ENCODE results near the gene NECAB2. TPM values are rescaled to one million over a fixed set of nuclear protein-coding genes. Genes with fewer than 3 reads are reported as not detected.
"Not testable (repeated sequence)": the region's sequence is repeated elsewhere in the genome, so short reads cannot be mapped to it uniquely, and the experiment has no call there.

Gene NECAB2
- total RNA-seq, 1 donor from 2014 or later, result 1.2 TPM

- Mint-ChIP-seq H3K36me3 (ENCODE audit: low read depth, unreplicated experiment) (no peaks in the 10 kb centered on the region), H3K4me1 (ENCODE audit: unreplicated experiment) (peaks cover 4% of the 10 kb centered on the region), H3K27ac (ENCODE audit: unreplicated experiment) (no peak overlapping the region), H3K4me3 (ENCODE audit: unreplicated experiment) (no peak overlapping the region), H3K9me3 (ENCODE audit: unreplicated experiment) (no peaks in the 10 kb centered on the region), H3K27me3 (ENCODE audit: unreplicated experiment) (peaks cover 7% of the 10 kb centered on the region)
- no peak for TF ChIP-seq CTCF (IDR thresholded peaks at IDR 0.05; ENCODE audit: unreplicated experiment)
- no peak for DNase-seq (ENCODE audit: low spot score)
Observed at GRCh38 chr16:83946781-83947566, 21.1 kb upstream of the NECAB2 start.

DNA sequence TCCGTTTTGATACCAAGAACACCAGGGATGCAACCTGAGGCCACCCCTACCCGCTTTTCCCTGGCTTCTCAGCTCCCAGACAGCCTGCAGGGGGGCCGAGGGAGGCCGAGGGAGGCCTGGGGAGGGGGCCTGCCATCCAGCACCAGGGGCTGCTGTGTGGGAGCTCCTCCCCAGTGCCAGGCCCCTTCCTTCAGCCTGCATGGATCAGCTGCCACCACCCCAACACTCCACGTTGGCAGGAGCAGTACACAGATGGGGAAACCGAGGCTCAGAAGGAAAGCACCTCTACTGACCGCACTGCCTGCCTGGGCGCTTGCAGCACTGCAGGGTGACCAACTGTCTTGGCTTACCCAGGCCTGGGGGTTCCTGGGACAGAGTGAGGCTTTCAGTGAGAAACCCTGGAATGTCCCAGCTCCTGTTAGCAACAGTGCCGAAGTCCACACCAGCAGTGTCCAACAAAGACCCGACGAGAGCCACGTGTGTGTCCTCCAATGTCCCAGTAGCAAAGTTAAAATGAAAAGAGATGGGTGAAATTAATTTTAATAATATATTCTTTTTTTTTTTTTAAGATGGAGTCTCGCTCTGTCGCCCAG, 20.3 kb upstream of the NECAB2 start:
- no peak overlapping the region for H3K4me3 Mint-ChIP-seq (ENCODE audit: unreplicated experiment)
- no peak for DNase-seq (ENCODE audit: low spot score)
- H3K27me3 Mint-ChIP-seq (ENCODE audit: unreplicated experiment), result peaks cover 10% of the 10 kb centered on the region
- H3K9me3 Mint-ChIP-seq (ENCODE audit: unreplicated experiment), result no peaks in the 10 kb centered on the region
- H3K4me1 Mint-ChIP-seq (ENCODE audit: unreplicated experiment), result peaks cover 4% of the 10 kb centered on the region
- H3K36me3 Mint-ChIP-seq (ENCODE audit: low read depth, unreplicated experiment), result no peaks in the 10 kb centered on the region
- no peak for TF ChIP-seq CTCF (IDR thresholded peaks at IDR 0.05; ENCODE audit: unreplicated experiment)
- no peak overlapping the region for H3K27ac Mint-ChIP-seq (ENCODE audit: unreplicated experiment)

DNA sequence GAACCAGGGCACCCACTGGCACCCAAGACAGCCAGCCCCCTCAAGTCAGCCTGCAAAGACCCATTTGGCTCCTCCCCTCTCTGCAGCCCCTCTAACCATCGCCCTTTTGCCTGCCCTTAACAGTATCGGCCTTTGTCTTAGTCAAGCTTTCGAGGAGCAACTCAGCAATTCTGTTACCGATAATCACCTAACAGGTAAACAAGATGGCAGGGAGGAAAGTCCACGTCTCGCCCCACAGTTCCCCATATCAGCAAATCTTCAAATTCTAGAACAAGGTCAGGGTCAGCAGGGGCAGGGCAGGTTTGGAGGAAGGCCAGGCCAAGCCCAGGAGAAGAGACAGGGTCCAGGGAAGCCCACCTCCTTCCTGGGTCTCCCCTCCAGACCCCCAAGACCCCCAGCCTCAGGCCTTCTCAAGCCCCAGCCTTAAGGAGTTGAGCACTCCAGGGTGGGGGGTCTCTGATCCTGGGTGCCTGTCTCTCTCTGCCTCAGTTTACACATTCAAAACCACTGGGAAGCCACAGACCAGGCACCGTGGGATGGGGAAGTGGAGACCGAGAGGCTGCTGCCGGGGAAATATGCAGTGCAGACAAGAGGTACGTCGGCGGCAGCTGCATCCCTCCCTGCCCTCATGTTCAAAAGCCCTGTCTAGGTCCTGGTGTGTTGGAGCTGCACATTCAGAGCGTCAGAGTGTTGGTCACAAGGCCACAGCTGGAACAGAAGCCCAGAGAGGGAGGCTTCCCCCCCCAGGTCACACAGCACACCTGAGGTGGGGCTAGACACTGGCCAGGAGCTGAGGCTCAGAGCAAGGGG, 18.9 kb upstream of the NECAB2 start:
- no peak overlapping the region for H3K27ac Mint-ChIP-seq (ENCODE audit: unreplicated experiment)

GRCh38 chr16:83949724-83950001, 18.4 kb upstream of the NECAB2 start:
- Mint-ChIP-seq H3K27me3 (ENCODE audit: unreplicated experiment) (peaks cover 8% of the 10 kb centered on the region), H3K4me3 (ENCODE audit: unreplicated experiment) (no peak overlapping the region), H3K4me1 (ENCODE audit: unreplicated experiment) (no peaks in the 10 kb centered on the region), H3K27ac (ENCODE audit: unreplicated experiment) (no peak overlapping the region), H3K9me3 (ENCODE audit: unreplicated experiment) (no peaks in the 10 kb centered on the region), H3K36me3 (ENCODE audit: low read depth, unreplicated experiment) (no peaks in the 10 kb centered on the region)
- no peak for TF ChIP-seq CTCF (IDR thresholded peaks at IDR 0.05; ENCODE audit: unreplicated experiment)
- DNase-seq (ENCODE audit: low spot score), result no peak

More for the DNA sequence above, 18.9 kb upstream of the NECAB2 start:
- H3K36me3 Mint-ChIP-seq (ENCODE audit: low read depth, unreplicated experiment), result no peaks in the 10 kb centered on the region
- H3K4me1 Mint-ChIP-seq (ENCODE audit: unreplicated experiment), result no peaks in the 10 kb centered on the region
- no peak overlapping the region for H3K4me3 Mint-ChIP-seq (ENCODE audit: unreplicated experiment)
- H3K9me3 Mint-ChIP-seq (ENCODE audit: unreplicated experiment), result no peaks in the 10 kb centered on the region
- peaks cover 8% of the 10 kb centered on the region for H3K27me3 Mint-ChIP-seq (ENCODE audit: unreplicated experiment)
- TF ChIP-seq CTCF (IDR thresholded peaks at IDR 0.05; ENCODE audit: unreplicated experiment), result no peak
- no peak for DNase-seq (ENCODE audit: low spot score)

DNA sequence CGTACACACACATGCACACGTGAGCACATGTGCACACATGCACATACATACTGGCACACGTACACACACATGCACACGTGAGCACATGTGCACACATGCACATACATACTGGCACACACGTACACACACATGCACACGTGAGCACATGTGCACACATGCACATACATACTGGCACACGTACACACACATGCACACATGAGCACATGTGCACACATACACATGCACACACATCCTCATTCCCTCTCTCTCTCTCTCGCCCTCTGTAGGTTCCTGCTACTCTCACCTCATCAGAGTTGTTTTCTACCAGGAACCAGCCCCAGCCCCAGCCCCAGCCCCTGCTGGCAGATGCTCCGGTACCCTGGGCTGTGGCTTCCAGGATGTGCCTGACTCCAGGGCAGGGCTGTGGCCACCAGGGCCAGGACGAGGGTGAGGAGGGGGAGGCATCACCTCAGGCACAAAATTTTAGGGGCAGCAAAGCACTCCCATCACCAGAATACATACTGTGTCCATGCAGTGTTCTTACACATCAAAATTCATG, 17.1 kb upstream of the NECAB2 start:
- not testable (repeated sequence) for H3K4me3 Mint-ChIP-seq (ENCODE audit: unreplicated experiment); H3K4me1 Mint-ChIP-seq (ENCODE audit: unreplicated experiment); H3K36me3 Mint-ChIP-seq (ENCODE audit: low read depth, unreplicated experiment); H3K9me3 Mint-ChIP-seq (ENCODE audit: unreplicated experiment); H3K27ac Mint-ChIP-seq (ENCODE audit: unreplicated experiment); DNase-seq (ENCODE audit: low spot score); H3K27me3 Mint-ChIP-seq (ENCODE audit: unreplicated experiment)
